Measurements from ENCODE around the gene EREG.

DNA sequence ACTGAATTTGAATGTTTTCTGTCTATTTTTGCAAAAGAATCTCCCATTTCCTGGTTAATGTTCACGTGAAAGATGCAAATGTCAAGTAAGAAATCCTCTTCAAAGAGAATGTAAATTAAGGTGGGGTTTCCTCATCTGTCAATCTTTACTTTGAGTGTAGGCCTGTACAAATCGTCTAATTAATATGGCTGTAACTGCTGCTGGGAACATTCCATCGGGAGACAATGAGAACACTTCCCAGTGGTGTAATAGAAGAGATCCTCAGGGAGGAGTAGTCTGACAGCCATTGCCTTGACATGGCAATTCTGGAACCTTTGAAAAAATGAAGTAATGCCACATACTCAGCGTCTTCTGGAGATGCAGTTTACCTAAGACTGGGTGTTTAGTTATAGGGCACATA, 3.7 kb downstream of the EREG start:
- TF ChIP-seq EZH2 (IDR thresholded peaks at IDR 0.05; ENCODE audit: low read length) (no peak), CTCF (optimal IDR thresholded peaks at IDR 0.05 in 1 of 3, IDR thresholded peaks at IDR 0.05 in 1 of 3, conservative IDR thresholded peaks at IDR 0.05 in 1 of 3; ENCODE audit: extremely low read depth in 1 of 3, insufficient read depth in 2 of 3, low read length in 3 of 3) (no peak)

Measured in keratinocyte (primary cell).